MM.1S (cell line): Measurements from ENCODE around the gene ZNF804A.

ENCODE experiments used
- DNase-seq: peaks from one replicate; pipeline ENCODE4 v3.0.0-alpha.2; 2015
- H2AFZ ChIP-seq: fragments of 300-600 bp; sonication (generic); 2 replicates; pipeline ENCODE4 v1.6.0; 2016; ENCODE audit warnings: antibody characterized with exemption, low read length
- H3F3A ChIP-seq: fragments of 300-600 bp; sonication (generic); 2 replicates; pipeline ENCODE4 v1.6.1; 2016; ENCODE audit warnings: mild to moderate bottlenecking, antibody characterized with exemption, low read length, moderate library complexity, mixed read lengths; ENCODE audit not compliant: insufficient read depth
- H3K27ac ChIP-seq: fragments of 300-600 bp; sonication (generic); 2 replicates; pipeline ENCODE4 v1.5.1; 2016; ENCODE audit warnings: mild to moderate bottlenecking, low read length
- H3K27me3 ChIP-seq: fragments of 300-600 bp; sonication (generic); replicated peaks from 2 replicates; pipeline ENCODE4 v1.6.0; 2016; ENCODE audit warnings: low read length; ENCODE audit not compliant: insufficient read depth
- H3K36me3 ChIP-seq: fragments of 300-600 bp; sonication (generic); replicated peaks from 2 replicates; pipeline ENCODE4 v1.6.1; 2016; ENCODE audit warnings: mild to moderate bottlenecking, low read length, mixed read lengths; ENCODE audit not compliant: insufficient read depth
- H3K4me1 ChIP-seq: fragments of 300-600 bp; sonication (generic); 2 replicates; pipeline ENCODE4 v1.6.1; 2016; ENCODE audit warnings: low read length, mixed read lengths
- H3K4me2 ChIP-seq: fragments of 300-600 bp; sonication (generic); 2 replicates; pipeline ENCODE4 v1.6.0; 2016; ENCODE audit warnings: low read depth, low read length
- H3K4me3 ChIP-seq: fragments of 300-600 bp; sonication (generic); 2 replicates; pipeline ENCODE4 v1.5.1; 2016; ENCODE audit warnings: low read length, mixed read lengths
- H3K79me2 ChIP-seq: fragments of 300-600 bp; sonication (generic); 2 replicates; pipeline ENCODE4 v1.6.1; 2016; ENCODE audit warnings: mixed run types, low read length, mixed read lengths
- H3K9ac ChIP-seq: fragments of 300-600 bp; sonication (generic); 2 replicates; pipeline ENCODE4 v1.6.1; 2016; ENCODE audit warnings: low read length, mixed read lengths
- H3K9me2 ChIP-seq: fragments of 300-600 bp; sonication (generic); replicated peaks from 2 replicates; pipeline ENCODE4 v1.6.1; 2016; ENCODE audit warnings: mild to moderate bottlenecking, low read length, mixed read lengths; ENCODE audit not compliant: insufficient read depth
- H3K9me3 ChIP-seq: fragments of 300-600 bp; sonication (generic); replicated peaks from 2 replicates; pipeline ENCODE4 v1.6.1; 2016; ENCODE audit warnings: mild to moderate bottlenecking, low read length, mixed read lengths; ENCODE audit not compliant: insufficient read depth
- H4K20me1 ChIP-seq: fragments of 300-600 bp; sonication (generic); 2 replicates; pipeline ENCODE4 v1.6.1; 2016; ENCODE audit warnings: mild to moderate bottlenecking, low read length, moderate library complexity, mixed read lengths; ENCODE audit not compliant: insufficient read depth
- CTCF ChIP-seq: fragments of 300-600 bp; sonication (generic); IDR thresholded peaks from 2 replicates; pipeline ENCODE4 v1.5.1; 2016; ENCODE audit warnings: antibody characterized with exemption, low read length, mixed read lengths
- EZH2 ChIP-seq: fragments of 300-600 bp; sonication (generic); optimal IDR thresholded peaks from 2 replicates; pipeline ENCODE3; 2017; ENCODE audit warnings: low read depth, mild to moderate bottlenecking, antibody characterized with exemption, low read length, mixed read lengths
- EZH2phosphoT487 ChIP-seq: fragments of 300-600 bp; sonication (generic); IDR thresholded peaks from 2 replicates; pipeline ENCODE4 v1.6.1; 2018; ENCODE audit warnings: antibody characterized with exemption, low read length

The ZNF804A gene

DNA sequence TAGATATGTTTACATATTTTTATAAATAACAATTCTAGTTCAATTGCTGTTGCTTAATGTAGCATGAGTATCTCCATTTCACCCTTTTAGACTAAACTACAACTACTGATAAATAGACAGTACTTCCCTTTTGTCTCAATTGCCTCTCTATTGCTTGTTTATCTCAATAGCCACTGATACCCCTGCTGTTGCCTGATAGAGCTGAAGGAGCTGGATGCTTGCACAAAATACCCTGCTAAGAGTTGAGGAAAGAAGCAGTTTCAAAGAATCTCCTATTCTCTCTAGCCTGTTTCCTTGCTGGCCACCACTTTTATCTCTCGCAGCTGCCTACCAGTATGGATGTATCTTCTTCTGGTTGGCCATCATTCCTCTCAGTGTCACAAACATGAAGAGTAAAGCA is 16.9 kb upstream of the ZNF804A start:
- Histone ChIP-seq H3F3A (no peaks in the 10 kb centered on the region), H3K4me3 (no peak overlapping the region), H3K9me3 (no peaks in the 10 kb centered on the region), H3K4me1 (no peaks in the 10 kb centered on the region), H3K36me3 (no peaks in the 10 kb centered on the region), H3K79me2 (no peaks in the 10 kb centered on the region), H4K20me1 (no peaks in the 10 kb centered on the region), H3K27me3 (no peaks in the 10 kb centered on the region), H3K9ac (no peak overlapping the region), H3K9me2 (no peaks in the 10 kb centered on the region), H2AFZ (no peak overlapping the region), H3K4me2 (no peak overlapping the region), H3K27ac (no peak overlapping the region)
- no peak for DNase-seq
- TF ChIP-seq EZH2phosphoT487 (no peak), CTCF (no peak), EZH2 (no peak)

DNA sequence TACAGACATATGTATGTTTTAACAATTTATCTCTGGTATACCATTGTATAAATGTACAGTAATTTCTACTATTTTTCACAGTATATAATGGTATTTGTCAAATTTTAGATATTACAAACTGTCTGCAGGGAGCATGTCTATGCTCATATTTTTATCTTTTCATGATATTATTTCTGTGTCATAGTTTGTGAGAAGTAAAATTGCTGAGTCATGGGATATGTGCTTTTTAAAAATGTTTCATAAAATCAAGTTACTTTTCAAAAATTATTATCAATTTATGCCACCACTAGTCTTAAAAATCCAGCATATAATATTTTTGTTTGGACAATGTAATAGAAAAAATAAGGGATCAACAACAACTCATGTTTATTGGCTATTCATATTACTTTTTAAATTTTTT is 9.1 kb upstream of the ZNF804A start:
- DNase-seq, result no peak
- Histone ChIP-seq H3K4me2 (no peak overlapping the region), H3K79me2 (no peaks in the 10 kb centered on the region), H3K4me3 (no peak overlapping the region), H3K9me2 (no peaks in the 10 kb centered on the region), H3K36me3 (no peaks in the 10 kb centered on the region), H3K4me1 (no peaks in the 10 kb centered on the region), H4K20me1 (no peaks in the 10 kb centered on the region), H3K9me3 (no peaks in the 10 kb centered on the region), H3F3A (no peaks in the 10 kb centered on the region), H3K27me3 (no peaks in the 10 kb centered on the region), H3K27ac (no peak overlapping the region), H2AFZ (no peak overlapping the region), H3K9ac (no peak overlapping the region)
- TF ChIP-seq CTCF (no peak), EZH2phosphoT487 (no peak), EZH2 (no peak)

DNA sequence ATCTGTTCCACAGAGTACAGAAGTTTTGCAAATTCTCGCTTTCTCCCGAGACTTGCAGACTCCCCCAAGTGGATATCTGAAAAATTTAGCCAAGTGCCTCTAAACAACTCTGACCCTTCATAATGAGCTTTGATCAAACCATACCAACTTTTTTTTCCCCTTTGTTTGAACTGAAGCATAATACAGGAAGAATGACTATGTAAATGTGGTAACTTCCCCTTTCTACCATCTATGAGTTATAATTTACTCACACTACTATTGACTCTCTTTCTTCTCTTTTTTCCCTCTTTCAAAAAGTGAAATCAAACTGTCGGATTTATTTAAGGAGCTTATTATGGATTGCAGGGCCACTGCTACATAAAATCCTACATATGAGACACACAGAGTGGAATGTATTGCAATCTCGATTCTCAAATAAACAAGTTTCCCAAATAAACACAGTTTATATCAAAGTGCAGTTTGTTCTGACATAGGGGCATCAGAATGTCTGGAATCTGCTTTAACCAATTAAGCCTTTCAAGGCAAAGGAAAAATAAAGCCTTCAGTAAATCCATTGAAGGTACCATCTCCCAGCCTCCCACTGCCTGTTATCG is 1.4 kb upstream of the ZNF804A start:
- H3K4me1 ChIP-seq, result peaks cover 2% of the 10 kb centered on the region; the same call in 1 of the 2 replicates
- no peaks in the 10 kb centered on the region for H4K20me1 ChIP-seq
- peak overlapping the region; percentile 73 for H3K4me3 ChIP-seq
- H3K27me3 ChIP-seq, result no peaks in the 10 kb centered on the region
- peak; percentile 54 for DNase-seq
- H3K9ac ChIP-seq, result peak overlapping the region; percentile 42; the same call in 1 of the 2 replicates
- H3K79me2 ChIP-seq, result peaks cover 31% of the 10 kb centered on the region
- peak overlapping the region; percentile 32; the same call in 1 of the 2 replicates for H3K27ac ChIP-seq
- H3K4me2 ChIP-seq, result peak overlapping the region; percentile 66
- TF ChIP-seq EZH2 (no peak), CTCF (peak; percentile 47)
- H2AFZ ChIP-seq, result peak overlapping the region; percentile 88
- H3F3A ChIP-seq, result peaks cover 14% of the 10 kb centered on the region
- no peaks in the 10 kb centered on the region for H3K36me3 ChIP-seq
- H3K9me2 ChIP-seq, result no peaks in the 10 kb centered on the region
- H3K9me3 ChIP-seq, result no peaks in the 10 kb centered on the region
